GM12892 (cell line): ENCODE data around the gene LETM1.

ENCODE experiments used
- POLR2A ChIP-seq: IDR thresholded peaks from 2 replicates; pipeline ENCODE4 v1.6.1; 2011; ENCODE audit warnings: low read depth, low read length, control low read depth
- POLR2AphosphoS5 ChIP-seq: IDR thresholded peaks from 2 replicates; pipeline ENCODE4 v1.6.1; 2011; ENCODE audit warnings: low read depth, low read length, control low read depth
- TAF1 ChIP-seq: IDR thresholded peaks from 2 replicates; pipeline ENCODE4 v1.6.1; 2011; ENCODE audit warnings: low read depth, mild to moderate bottlenecking, control low read depth, low read length, borderline replicate concordance

DNA sequence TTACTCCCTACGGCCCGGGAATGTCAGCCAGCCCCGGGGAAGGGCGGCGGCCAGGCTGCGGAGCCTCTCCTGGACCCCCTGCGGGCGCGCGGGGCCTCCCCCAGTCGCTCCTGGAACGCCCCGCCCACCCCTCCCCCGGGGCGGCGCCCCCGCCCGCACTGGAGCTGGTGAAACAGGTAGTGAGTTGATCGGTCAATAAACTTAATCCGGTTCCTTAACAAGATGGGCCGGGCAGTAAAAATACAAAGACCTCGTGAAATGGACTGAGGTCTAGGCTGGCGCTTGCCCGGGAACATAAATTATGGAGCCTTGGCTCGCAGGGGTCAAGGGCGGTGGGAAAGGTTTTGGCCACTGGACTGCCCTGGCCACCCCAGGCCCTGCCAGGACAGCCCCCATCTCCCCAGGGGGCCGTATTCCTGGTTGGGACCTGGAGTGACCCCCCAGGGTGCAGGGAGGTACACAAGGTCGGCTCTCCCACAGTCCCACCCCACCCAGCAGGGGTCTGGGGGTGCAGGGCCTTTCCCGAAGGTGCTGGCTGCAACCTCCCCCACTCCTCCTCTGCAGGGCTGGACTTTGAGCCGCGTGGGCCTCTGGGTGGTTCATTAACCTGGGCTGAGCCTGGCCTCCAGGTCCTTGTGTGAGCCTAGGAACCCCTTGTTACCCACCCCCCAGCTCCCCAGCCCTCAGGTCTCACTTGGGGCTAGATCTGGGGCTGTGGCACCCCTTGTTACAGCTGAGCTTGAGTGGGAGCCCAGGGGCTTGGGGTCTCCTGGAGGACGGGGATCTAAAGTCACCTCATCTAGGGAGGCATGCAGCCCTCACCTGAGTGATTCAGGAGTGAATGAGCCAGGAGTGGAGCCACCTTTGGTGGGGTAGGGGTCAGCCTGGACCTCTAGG lies 60.4 kb downstream of the LETM1 start:
- TF ChIP-seq POLR2A: no peak
- TF ChIP-seq POLR2AphosphoS5: no peak
- TF ChIP-seq TAF1: no peak
